Measurements from ENCODE around the gene SLC24A3.
"Not testable (repeated sequence)": the region's sequence is repeated elsewhere in the genome, so short reads cannot be mapped to it uniquely, and the experiment has no call there.

Gene SLC24A3

DNA sequence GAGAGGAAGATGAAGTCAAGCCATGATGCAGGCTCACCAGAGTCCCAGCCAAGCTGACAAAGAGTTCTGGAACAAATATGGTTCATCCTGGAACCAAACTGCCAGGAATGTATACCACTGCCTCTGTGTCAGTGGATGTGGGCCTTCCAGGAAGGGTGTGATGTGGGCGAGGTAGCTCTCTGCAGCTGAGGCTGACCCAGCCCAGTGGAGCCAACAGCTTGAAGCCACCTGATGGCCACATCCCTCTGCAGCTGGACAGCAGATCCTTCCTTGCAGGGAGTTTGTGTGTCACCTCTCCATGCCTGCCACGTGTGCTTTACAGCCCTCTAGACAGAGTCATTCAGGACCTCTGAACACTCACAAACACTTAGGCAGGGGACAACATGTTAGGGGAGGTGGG is 403.6 kb downstream of the SLC24A3 start:
- in situ Hi-C loops (cut with MboI; ENCODE audit: low sequenced_read_pairs), result no loop called here

DNA sequence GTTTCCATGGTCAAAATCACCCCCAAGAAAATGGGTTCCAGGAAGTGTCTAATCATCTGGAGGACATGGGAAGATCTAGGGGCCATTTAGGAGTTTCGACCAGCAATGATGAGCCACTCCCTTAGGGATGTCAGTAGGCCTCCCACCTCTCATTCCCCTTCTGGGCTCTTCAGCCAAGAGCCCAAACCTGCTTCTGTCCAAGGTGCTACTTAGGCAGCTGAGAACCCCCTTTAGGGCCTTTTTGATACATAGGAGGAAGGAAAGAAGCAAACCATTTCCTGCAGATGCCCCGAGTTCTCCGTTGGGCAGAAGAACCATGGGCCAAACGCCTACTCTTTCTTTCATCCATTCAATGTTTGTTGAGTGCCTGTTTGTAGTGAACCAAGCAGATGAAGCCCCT is 404.2 kb downstream of the SLC24A3 start:
- in situ Hi-C loops (cut with MboI; ENCODE audit: low sequenced_read_pairs), result no loop called here

DNA sequence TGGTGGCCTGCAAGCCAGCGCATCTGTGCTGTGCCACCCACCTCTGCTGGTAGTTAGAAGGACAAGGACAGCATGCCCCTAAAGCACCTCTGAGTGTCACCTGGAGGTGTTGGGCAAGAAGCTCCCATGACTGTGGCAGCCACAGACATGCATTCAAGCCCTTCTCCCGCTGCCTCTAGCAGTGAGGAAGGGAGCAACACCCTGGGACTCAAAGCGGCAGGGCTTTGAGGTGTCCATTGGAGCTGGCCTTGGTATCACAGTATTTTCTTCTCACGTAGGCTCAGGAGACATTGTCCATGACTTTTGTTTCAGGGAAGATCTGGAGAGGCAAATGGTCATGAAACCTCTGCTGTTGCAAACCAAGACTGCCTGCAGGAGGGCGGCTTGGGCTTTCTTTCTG is 404.8 kb downstream of the SLC24A3 start:
- in situ Hi-C loops (cut with MboI; ENCODE audit: low sequenced_read_pairs), result no loop called here

DNA sequence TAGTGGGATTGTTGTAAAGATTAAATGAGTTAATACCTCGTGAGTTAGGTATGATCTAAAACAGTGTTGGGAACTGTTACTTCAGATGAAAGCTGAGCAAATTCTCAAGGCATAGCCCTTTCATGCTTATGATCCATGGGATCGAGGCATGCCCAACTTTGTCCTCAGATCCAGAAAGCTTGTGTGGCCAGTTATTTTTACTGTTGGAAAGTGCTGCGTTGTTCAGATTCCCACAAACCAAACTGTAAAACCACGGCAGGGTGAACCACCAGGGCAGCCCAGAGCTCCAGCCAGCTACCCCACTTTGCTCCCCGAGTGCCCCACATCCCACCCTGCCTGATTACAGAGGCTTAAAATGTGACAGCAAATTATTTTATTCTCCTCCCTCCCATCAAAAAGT is 406.3 kb downstream of the SLC24A3 start:
- in situ Hi-C loops (cut with MboI; ENCODE audit: low sequenced_read_pairs), result no loop called here

DNA sequence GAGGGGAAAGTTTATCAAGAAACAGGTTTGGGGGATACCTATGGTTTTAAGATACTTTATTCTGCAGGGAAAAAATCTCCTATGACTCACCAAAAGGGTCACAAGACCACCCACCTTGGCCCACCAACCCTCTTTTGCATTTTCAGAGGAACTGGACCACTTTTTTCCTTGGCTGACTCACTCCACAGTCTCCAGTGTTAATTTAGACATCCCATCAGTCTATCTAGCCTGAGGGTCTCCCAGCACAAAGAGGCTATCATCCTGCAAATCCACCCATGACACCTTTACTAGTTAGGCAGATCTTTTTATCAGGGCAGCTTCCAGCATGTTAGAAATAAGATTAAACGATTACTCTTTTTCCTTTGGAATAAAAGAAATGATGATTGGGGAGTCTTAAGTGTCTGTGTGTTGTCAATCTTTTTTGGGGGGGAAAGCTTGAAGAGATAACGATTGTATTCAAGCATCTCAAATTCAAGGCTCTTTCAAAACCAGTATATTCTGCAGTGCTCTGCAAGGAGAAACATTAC is 407.5 kb downstream of the SLC24A3 start:
- in situ Hi-C loops (cut with MboI; ENCODE audit: low sequenced_read_pairs), result no loop called here

DNA sequence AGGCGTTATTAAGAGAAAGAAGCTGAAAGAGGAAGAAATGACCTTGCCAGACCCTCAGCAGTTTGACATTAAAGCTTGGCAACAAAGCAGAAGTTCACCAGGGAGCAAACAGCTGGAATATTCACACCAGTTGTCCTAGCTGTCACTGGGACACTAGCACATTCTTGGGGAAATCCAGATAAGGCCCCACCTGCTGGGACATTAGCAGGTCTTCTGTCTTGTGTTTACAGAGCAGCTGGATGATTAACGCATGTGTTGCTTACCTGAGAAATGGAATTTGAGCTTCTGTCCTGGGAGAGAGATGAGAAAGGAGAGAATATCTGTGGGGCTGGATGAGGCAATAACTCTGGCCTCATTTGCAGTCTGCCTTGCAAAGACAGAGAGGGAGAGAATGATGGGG is 408.0 kb downstream of the SLC24A3 start:
- in situ Hi-C loops (cut with MboI; ENCODE audit: low sequenced_read_pairs), result no loop called here

DNA sequence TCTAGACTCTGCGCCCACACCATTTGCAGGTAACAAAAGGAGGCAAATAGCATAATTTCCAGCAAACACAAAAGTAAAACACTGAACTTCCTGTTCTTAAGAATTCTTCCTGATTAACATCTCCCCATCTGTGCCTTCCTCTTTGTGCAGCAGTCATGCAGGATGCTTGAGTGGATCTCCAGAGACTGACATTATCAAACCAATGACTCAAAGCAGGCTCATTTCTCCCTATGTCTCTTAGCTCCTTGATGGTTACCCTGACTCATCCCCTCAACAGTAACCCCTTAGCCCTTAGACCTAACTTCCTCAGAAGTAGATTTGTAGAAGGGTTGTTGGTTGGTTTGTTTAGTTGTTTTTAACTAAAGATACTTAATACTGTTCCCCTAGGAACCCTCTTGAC is 408.6 kb downstream of the SLC24A3 start:
- in situ Hi-C loops (cut with MboI; ENCODE audit: low sequenced_read_pairs), result no loop called here

DNA sequence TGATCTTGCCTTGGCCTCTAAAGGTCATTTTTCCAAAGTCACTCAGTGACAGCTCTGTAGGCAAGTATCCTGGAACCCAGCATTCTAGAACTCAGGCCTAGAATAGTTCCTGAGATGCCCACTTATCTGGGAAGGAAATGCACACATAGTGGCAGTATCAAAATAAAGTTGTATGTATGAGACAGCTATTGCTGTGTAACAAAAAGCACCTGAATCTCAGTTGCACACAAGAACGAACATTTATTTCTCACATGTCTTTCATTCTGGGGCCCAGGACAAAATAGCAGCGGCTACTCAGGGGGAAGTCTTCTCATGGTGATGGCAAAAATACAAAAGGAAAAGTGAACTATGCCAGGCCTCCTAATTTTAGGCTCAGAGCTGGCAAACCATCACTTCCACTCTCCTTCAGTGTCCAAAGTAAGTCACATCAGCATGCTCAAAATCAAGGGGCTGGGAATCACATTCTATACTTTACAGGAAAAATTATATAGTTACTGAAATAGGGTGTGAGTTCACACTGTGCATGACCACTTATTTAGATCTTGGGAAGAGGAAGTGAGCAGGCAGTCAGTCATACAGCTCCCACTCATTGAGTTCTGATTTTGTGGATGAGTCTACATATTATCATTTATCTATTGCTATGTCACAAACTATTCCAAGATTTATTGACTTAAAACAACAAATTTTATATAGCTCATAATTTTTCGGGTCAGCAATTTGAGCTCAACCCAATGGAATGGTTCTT is 412.0 kb downstream of the SLC24A3 start:
- in situ Hi-C loops (cut with MboI; ENCODE audit: low sequenced_read_pairs), result no loop called here

DNA sequence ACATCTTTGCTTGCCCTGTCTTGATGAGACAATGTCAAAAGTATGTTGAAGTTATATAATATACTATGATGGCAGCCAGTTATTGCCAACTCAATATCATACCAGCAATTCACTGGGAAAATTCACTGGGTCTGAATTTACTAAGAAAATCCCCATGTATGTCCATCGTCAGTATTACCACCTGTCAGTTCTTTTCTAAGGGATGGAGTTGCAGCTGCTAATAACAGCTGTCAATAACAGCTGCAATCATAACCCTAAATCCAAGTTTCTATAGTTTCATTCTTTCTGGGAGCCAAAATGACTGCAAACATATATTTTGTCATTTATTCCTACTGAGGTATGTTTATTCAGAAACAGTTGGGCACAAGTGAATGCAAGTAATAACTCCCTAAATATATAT is 413.0 kb downstream of the SLC24A3 start:
- in situ Hi-C loops (cut with MboI; ENCODE audit: low sequenced_read_pairs), result no loop called here

DNA sequence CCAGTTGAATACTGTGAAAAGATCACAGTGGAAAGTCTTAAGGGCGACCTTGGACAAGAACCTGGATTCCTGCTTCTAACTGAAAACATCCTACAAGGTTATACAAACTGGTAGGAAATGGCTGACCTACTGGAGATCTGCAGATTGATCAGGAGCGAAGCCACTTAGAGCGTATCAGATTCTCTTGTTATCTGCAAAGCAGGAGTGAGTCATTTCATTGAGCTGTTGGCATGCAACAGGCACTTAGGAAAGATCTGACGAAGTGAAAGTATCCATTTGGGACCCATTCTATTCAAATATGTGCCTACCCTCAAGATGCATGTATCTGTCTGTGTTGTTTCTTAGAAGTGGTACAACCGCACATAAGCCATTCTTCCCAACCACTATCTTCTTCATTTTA is 414.5 kb downstream of the SLC24A3 start:
- in situ Hi-C loops (cut with MboI; ENCODE audit: low sequenced_read_pairs), result no loop called here

DNA sequence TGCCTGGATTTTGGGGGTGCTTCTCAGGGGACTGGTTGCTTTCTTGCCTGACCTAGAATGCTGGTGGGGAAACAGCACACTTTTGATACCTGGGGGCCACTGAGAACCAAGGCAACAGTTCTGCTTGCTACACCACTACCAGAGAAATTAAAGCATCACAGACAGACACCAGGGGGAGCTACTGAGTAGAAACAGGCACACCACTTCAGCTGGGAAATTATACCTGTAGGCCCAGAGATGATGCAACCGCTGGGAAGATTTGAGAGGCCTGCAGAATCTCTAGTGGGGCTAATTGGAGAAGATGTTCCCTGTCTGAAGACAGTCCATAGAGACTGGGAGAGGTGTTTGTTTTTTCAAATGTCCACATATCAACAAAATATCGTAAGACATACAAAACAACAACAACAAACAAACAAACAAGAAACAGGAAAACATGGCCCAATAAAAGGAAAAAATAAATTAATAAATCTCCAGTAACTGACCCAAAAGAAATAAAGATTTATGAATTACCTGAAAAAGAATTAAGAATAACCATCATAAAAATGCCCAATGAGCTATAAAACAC is 416.2 kb downstream of the SLC24A3 start:
- in situ Hi-C loops (cut with MboI; ENCODE audit: low sequenced_read_pairs), result no loop called here

DNA sequence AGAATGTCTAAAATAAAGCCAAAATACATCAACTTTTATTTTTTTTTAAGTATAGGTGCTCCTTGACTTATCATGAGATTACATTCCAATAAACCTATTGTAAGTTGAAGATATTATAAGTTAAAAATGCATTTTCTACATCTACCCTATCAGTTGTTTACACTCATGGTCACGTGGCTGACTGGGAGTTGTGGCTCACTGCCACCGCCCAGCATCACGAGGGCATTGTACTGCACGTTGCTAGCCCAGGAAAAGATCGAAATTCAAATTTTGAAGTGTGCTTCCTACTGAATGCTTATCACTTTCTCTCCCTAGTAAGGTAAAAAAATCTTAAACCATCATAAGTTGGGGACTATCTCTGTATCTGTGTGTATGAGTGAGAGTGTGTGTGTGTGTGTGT is 419.0 kb downstream of the SLC24A3 start:
- in situ Hi-C loops (cut with MboI; ENCODE audit: low sequenced_read_pairs), result no loop called here

DNA sequence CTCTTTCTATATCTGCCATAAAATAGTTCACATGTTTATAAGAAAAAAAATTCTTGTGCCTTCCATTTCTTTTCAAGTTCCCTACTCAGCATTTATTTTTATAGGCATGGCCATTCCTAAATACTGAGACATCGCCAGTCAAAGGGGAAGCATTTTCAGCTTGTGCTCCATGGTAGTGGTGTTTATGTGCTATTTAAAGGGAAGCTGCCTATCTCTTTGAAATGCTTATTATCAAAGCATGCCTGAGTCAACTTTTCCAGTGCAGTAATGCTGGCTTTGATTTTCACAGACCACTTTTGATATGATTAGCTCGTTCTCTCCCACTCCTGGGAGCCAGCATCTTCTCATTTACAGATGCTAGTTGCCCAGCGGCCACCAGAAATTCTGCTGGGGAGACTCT is 421.5 kb downstream of the SLC24A3 start:
- in situ Hi-C loops (cut with MboI; ENCODE audit: low sequenced_read_pairs), result no loop called here

DNA sequence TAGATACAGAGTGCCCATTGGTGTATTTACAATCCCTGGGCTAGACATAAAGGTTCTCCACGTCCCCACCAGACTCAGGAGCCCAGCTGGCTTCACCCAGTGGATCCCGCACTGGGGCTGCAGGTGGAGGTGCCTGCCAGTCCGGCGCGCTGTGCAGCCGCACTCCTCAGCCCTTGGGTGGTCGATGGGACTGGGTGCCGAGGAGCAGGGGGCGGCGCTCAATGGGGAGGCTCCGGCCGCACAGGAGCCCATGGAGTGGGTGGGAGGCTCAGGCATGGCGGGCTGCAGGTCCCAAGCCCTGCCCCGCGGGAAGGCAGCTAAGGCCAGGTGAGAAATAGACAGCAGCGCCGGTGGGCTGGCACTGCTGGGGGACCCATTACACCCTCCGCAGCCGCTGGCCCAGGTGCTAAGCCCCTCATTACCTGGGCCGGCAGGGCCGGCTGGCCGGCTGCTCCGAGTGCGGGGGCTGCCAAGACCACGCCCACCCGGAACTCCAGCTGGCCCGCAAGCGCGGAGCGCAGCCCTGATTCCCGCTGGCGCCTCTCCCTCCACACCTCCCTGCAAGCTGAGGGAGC is 427.1 kb downstream of the SLC24A3 start:
- in situ Hi-C loops (cut with MboI; ENCODE audit: low sequenced_read_pairs), result not testable (repeated sequence)

DNA sequence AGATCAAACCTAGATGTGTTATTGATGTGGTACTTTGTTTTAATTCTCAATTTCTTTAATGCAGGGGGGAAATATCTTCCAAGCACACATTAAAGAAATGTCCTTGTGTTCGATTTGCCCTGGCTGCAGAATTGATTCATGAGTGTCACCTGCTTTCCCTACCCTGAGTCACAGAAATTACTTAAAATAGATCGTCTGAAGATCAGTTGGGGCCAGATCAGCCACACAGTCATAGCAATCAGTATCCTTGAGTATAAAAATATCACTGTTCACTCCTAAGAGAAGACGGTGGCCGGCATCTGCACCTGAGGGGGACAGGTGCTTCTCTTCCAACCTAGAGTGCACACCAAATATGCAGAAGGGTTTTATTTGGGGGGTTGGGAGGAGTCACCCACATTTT is 430.4 kb downstream of the SLC24A3 start:
- in situ Hi-C loops (cut with MboI; ENCODE audit: low sequenced_read_pairs), result no loop called here

DNA sequence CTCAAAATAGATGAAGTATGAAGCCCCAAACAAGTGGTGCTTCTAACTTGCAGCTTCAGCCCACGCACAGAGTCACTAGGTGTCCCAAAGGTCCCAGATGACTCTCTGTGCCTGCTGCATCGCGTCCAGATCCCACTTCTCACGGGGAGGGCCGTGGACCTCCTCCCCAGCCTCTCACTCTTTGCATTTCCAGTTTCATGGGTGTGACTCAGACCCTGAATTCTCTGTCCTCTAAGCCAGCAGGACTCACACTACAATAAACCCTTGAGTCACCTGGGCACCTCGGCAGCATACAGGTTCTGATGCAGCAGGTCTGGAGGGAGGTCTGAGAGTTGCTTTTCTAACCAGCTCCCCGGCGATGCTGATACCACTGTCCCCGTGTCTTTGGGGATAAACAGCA is 431.6 kb downstream of the SLC24A3 start:
- in situ Hi-C loops (cut with MboI; ENCODE audit: low sequenced_read_pairs), result no loop called here

DNA sequence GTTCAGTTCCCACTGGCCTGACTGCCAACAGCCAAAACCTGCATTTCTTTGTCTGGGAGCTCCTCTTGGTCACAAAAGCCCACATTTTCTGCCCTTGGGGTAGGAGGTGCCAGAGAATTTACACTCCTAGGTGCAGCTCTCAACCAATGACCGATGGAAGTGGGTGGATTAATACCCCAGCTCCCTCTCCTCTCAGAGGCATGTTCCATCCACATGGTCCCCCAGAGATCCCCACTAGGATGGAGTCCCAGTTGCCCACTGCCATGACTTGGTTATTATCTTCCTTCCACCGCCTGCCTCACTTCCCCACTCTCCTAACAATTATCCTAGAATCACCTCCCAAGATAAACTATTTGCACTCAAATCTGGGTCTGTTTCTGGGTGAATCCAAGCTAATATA is 434.5 kb downstream of the SLC24A3 start:
- in situ Hi-C loops (cut with MboI; ENCODE audit: low sequenced_read_pairs), result no loop called here

DNA sequence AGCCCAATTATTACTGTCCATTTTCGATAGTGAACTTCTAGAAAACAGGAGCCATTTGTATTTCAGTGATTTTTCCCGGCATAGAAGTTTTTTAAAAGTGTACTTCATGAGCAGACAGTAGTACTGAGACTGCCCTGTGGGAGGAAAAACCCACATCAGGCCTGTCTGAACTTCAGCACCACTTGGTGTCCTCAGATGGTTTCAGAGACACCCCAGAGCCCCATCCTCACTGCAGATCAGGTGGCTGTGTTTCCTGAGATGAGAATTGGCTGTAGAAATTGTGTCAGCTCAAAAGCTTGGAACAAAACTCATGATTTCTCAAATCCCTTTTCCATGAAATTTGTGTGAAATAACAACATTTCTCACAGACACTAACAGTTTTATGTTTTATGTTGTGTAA is 435.6 kb downstream of the SLC24A3 start:
- in situ Hi-C loops (cut with MboI; ENCODE audit: low sequenced_read_pairs), result no loop called here

DNA sequence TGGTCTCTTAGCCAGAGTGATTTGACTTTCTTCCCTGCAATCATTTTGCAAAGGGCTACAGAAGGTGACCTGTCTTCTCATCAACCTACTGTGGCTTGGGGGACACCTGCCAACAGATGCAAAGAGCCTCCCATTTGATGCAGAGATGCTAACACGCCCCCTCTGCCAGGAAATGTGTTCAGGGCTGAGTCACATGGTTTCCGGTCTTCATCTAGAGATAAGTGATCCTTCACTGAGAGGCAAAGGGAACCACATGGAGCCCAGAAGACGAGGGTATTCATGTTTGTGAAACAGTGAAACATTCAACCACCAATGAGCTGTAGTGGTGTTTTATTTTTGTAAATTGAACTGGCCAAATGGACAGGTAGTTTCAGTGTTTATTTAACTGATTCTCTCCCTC is 436.6 kb downstream of the SLC24A3 start:
- in situ Hi-C loops (cut with MboI; ENCODE audit: low sequenced_read_pairs), result no loop called here

DNA sequence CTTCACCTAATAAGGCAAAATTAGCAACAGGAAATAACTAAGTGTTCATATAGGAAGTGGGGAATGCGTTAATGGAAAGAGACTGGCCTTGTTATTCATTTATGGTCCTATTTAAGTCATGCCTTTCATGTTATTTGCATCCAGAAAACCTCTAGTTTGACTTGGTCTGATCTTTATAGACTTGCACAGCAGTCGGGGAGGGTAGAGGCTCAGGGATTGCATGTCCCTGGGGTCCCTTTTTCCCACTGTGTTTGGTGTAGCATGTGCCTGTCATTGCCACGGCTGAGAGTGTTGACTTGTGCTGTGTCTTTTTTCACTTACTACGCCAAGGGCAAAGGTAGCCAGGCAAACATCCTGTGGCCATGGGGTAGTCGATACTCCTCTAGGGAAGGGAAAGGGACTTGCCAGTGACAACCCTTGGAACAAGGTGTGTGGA is 440.2 kb downstream of the SLC24A3 start:
- in situ Hi-C loops (cut with MboI; ENCODE audit: low sequenced_read_pairs), result no loop called here

DNA sequence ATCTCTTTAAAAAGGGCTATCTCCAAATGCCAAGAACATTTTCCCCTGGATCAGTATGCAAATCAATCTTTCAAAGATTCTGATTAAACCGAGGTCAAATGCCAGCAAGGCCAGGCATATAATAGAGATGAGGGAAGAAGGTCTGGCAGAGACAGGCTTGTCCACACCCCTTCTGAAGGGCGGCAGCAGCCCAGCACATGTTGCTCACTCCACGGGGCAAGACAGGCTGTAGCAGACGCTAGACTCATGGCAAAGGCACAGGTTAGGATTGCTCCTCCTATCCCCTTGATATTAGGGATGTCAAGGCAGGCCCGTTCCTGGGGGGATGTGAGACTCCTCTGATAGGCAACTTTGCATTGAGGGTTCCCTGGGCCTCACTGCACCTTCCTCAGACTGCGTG is 440.9 kb downstream of the SLC24A3 start:
- in situ Hi-C loops (cut with MboI; ENCODE audit: low sequenced_read_pairs), result no loop called here

DNA sequence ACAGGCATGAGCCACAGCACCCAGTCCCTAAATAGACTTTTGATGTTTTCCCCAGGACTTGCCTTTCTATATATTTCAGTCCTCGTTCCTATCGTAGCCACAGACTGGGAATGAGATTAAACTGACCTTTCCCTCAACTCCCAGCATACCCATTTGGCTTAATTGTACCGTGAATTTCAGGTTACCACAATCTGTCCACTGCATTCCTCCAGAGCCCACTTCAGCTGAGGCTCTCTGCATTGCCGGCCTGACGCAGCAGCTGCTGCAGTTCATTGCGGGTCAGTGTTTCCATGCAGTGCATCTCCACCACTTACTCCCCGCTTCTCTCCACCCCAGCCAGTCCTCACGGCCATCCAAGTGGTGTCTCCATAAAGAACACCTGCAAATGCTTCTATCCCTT is 442.5 kb downstream of the SLC24A3 start:
- in situ Hi-C loops (cut with MboI; ENCODE audit: low sequenced_read_pairs), result no loop called here
